H1 (cell line): ENCODE measurements around the gene SLC25A39. TPM values are rescaled to one million over a fixed set of nuclear protein-coding genes. Genes with fewer than 3 reads are reported as not detected.

Source experiments
- CTCF ChIA-PET: fragments of 300-600 bp; sonication (Branson Sonifier 250); formaldehyde crosslinking; loops from one replicate; lab custom pipeline; 2021; ENCODE audit not compliant: partially characterized antibody; lab: Charles Lee
- POLR2A ChIA-PET: fragments of 300-600 bp; sonication (Branson Sonifier 250); formaldehyde crosslinking; loops from one replicate; lab custom pipeline; 2021; ENCODE audit warnings: inconsistent platforms; ENCODE audit not compliant: partially characterized antibody; lab: Charles Lee
- DNase-seq, 2 experiments: peaks; one replicate each; pipeline versions ENCODE4 v3.0.0 to v3.0.0-alpha.2; 2010 to 2022; ENCODE audit warnings: low spot score in 2 of 2, low read depth in 1 of 2, mixed read lengths in 1 of 2
- FAIRE-seq: peaks from 2 replicates; lab custom pipeline; 2011; peaks lifted over from hg19 to GRCh38; lab: Jason Lieb, UNC
- H2AFZ ChIP-seq: 2 replicates; pipeline ENCODE4 v1.8.1; 2012; ENCODE audit warnings: low read length, inconsistent platforms
- H2AK5ac ChIP-seq: 2 replicates; pipeline ENCODE4 v1.6.1; 2013; ENCODE audit warnings: low read depth, low read length
- H2BK120ac ChIP-seq: replicated peaks from 2 replicates; pipeline ENCODE3; 2013; ENCODE audit warnings: low read depth, low read length, inconsistent platforms
- H2BK12ac ChIP-seq: 2 replicates; pipeline ENCODE4 v1.6.1; 2013; ENCODE audit warnings: low read depth, low read length
- H2BK15ac ChIP-seq: 2 replicates; pipeline ENCODE4 v1.6.1; 2013; ENCODE audit warnings: low read length
- H2BK20ac ChIP-seq: 2 replicates; pipeline ENCODE4 v1.6.1; 2013; ENCODE audit warnings: low read length
- H2BK5ac ChIP-seq: 2 replicates; pipeline ENCODE4 v1.6.1; 2013; ENCODE audit warnings: low read depth, low read length
- H3K14ac ChIP-seq: 2 replicates; pipeline ENCODE4 v1.6.1; 2013; ENCODE audit warnings: inconsistent platforms; ENCODE audit not compliant: insufficient read length
- H3K18ac ChIP-seq: 2 replicates; pipeline ENCODE4 v1.6.1; 2013; ENCODE audit warnings: low read length; ENCODE audit errors: extremely low read depth
- H3K23ac ChIP-seq: 2 replicates; pipeline ENCODE4 v1.6.1; 2013; ENCODE audit warnings: inconsistent platforms; ENCODE audit not compliant: insufficient read length
- H3K23me2 ChIP-seq: 2 replicates; pipeline ENCODE4 v1.6.1; 2013; ENCODE audit warnings: low read depth, low read length
- H3K27ac ChIP-seq: 2 replicates; pipeline ENCODE4 v1.6.1; 2011; ENCODE audit warnings: low read depth, low read length, inconsistent platforms
- H3K27me3 ChIP-seq, 4 experiments: replicated peaks in 1 of 4; 1 replicate in 1 of 4; 2 replicates in 3 of 4; pipeline versions ENCODE4 v1.6.1 to v1.8.1; 2011 to 2013; ENCODE audit warnings: low read length in 3 of 4, mild to moderate bottlenecking in 3 of 4, inconsistent platforms in 2 of 4, mixed read lengths in 2 of 4, moderate library complexity in 1 of 4; ENCODE audit not compliant: control insufficient read depth in 3 of 4, insufficient read depth in 3 of 4; ENCODE audit errors: extremely low read depth in 1 of 4
- H3K36me3 ChIP-seq, 4 experiments: 2 replicates each; pipeline versions ENCODE4 v1.6.1 to v1.8.1; 2011 to 2013; ENCODE audit warnings: mild to moderate bottlenecking in 4 of 4, low read length in 3 of 4, moderate library complexity in 2 of 4, control low read depth in 1 of 4, inconsistent platforms in 1 of 4; ENCODE audit not compliant: insufficient read depth in 4 of 4, control insufficient read depth in 2 of 4
- H3K4ac ChIP-seq: replicated peaks from 2 replicates; pipeline ENCODE3; 2013; ENCODE audit warnings: low read length, low read depth, mixed read lengths, inconsistent platforms; ENCODE audit not compliant: insufficient read length
- H3K4me1 ChIP-seq, 4 experiments: replicated peaks in 1 of 4; 1 replicate in 1 of 4; 2 replicates in 3 of 4; pipeline versions ENCODE4 v1.6.1 to v1.8.1; 2011 to 2013; ENCODE audit warnings: low read length in 3 of 4, inconsistent platforms in 2 of 4, mixed read lengths in 1 of 4; ENCODE audit not compliant: insufficient read depth in 4 of 4, control insufficient read depth in 3 of 4
- H3K4me2 ChIP-seq, 2 experiments: 2 replicates each; pipeline versions ENCODE4 v1.6.1 to v1.8.1; 2011 to 2013; ENCODE audit warnings: low read depth in 2 of 2, low read length in 2 of 2, control low read depth in 1 of 2, inconsistent platforms in 1 of 2, mild to moderate bottlenecking in 1 of 2; ENCODE audit not compliant: insufficient read depth in 1 of 2
- H3K4me3 ChIP-seq, 4 experiments: fragments of 200-600, 300-600 bp in 1 of 4; sonication (generic), shearing (Covaris generic), sonication (Bioruptor Twin) in 1 of 4; 2 replicates each; pipeline versions ENCODE4 v1.5.1 to v1.8.1; 2011 to 2016; ENCODE audit warnings: low read length in 4 of 4, low read depth in 3 of 4, control low read depth in 2 of 4, inconsistent platforms in 2 of 4, mild to moderate bottlenecking in 2 of 4, mixed read lengths in 1 of 4, moderate library complexity in 1 of 4; ENCODE audit not compliant: insufficient read depth in 2 of 4; ENCODE audit errors: extremely low read depth in 1 of 4
- H3K56ac ChIP-seq: replicated peaks from 2 replicates; pipeline ENCODE3; 2013; ENCODE audit warnings: low read depth, mild to moderate bottlenecking, mixed read lengths, low read length, inconsistent platforms; ENCODE audit not compliant: insufficient read length
- H3K79me1 ChIP-seq: 2 replicates; pipeline ENCODE4 v1.6.1; 2013; ENCODE audit warnings: low read depth, low read length, control low read depth
- H3K79me2 ChIP-seq, 2 experiments: 2 replicates each; pipeline versions ENCODE4 v1.6.1 to v1.8.1; 2012 to 2013; ENCODE audit warnings: low read length in 2 of 2, mild to moderate bottlenecking in 2 of 2, inconsistent platforms in 1 of 2; ENCODE audit not compliant: insufficient read depth in 2 of 2, control insufficient read depth in 1 of 2
- H3K9ac ChIP-seq, 4 experiments: replicated peaks in 1 of 4; 1 replicate in 1 of 4; 2 replicates in 3 of 4; pipeline versions ENCODE4 v1.6.1 to v1.8.1; 2011 to 2013; ENCODE audit warnings: low read depth in 3 of 4, low read length in 3 of 4, control low read depth in 2 of 4, mild to moderate bottlenecking in 2 of 4, moderate library complexity in 2 of 4, inconsistent platforms in 1 of 4; ENCODE audit errors: extremely low read depth in 1 of 4
- H3K9me3 ChIP-seq, 2 experiments: 2 replicates each; pipeline versions ENCODE4 v1.6.1 to v1.8.1; 2012 to 2013; ENCODE audit warnings: mild to moderate bottlenecking in 2 of 2, moderate library complexity in 2 of 2, control low read depth in 1 of 2, inconsistent platforms in 1 of 2, low read depth in 1 of 2, low read length in 1 of 2, mixed read lengths in 1 of 2; ENCODE audit not compliant: insufficient read depth in 2 of 2
- H4K20me1 ChIP-seq, 2 experiments: replicated peaks in 1 of 2; 2 replicates each; pipeline versions ENCODE3 to v1.8.1; 2011 to 2013; ENCODE audit warnings: inconsistent platforms in 2 of 2, low read length in 2 of 2, mild to moderate bottlenecking in 1 of 2; ENCODE audit not compliant: insufficient read depth in 2 of 2, control insufficient read depth in 1 of 2
- H4K5ac ChIP-seq: 2 replicates; pipeline ENCODE4 v1.6.1; 2013; ENCODE audit warnings: low read length, low read depth, mixed read lengths, inconsistent platforms; ENCODE audit not compliant: insufficient read length
- H4K8ac ChIP-seq: 2 replicates; pipeline ENCODE4 v1.8.0; 2013; ENCODE audit warnings: mild to moderate bottlenecking, moderate library complexity, low read length, inconsistent platforms; ENCODE audit not compliant: insufficient read depth; ENCODE audit errors: extremely low read depth
- H4K91ac ChIP-seq: replicated peaks from 2 replicates; pipeline ENCODE3; 2013; ENCODE audit warnings: low read length, mixed read lengths, inconsistent platforms; ENCODE audit not compliant: insufficient read length
- BRCA1 ChIP-seq: IDR thresholded peaks from 2 replicates; pipeline ENCODE4 v1.6.1; 2012; ENCODE audit warnings: low read depth, low read length, improper control_type of control experiment
- RNF2 ChIP-seq: fragments of 200-900, 300-1000 bp; sonication (generic); IDR thresholded peaks from 2 replicates; pipeline ENCODE4 v1.7.1; 2016; ENCODE audit warnings: borderline replicate concordance, low read depth, mild to moderate bottlenecking, antibody characterized with exemption, low read length; ENCODE audit not compliant: poor library complexity, severe bottlenecking; ENCODE audit errors: missing control alignments
- WGBS, 2 experiments: shearing (Covaris generic) in 1 of 2; methylation state at CpG; one replicate each; pipeline versions ENCODE4 v1.1.6 to v1.1.7; 2013 to 2015; ENCODE audit warnings: low lambda C conversion rate in 2 of 2, mixed read lengths in 2 of 2, inconsistent platforms in 1 of 2, low coverage in 1 of 2, missing lambda C conversion rate in 1 of 2; ENCODE audit not compliant: insufficient replicate concordance in 2 of 2, insufficient coverage in 1 of 2, insufficient read length in 1 of 2; ENCODE audit errors: extremely low coverage in 1 of 2, missing lambda C conversion rate in 1 of 2; 5-methylcytosine and 5-hydroxymethylcytosine counted together
- polyA plus RNA-seq, 7 experiments: library from polyadenylated mRNA; depleted of rRNA in 3 of 7; stranded (reverse) in 5 of 7; unstranded in 2 of 7; fragments of >200 nt in 5 of 7; fragments of 200-250 nt in 2 of 7; gene quantifications; 1 replicate in 5 of 7; 2 replicates in 1 of 7; 4 replicates in 1 of 7; pipeline versions ENCODE4 v1.2.1 to v1.2.3, GENCODE V29; 2011 to 2013; ENCODE audit warnings: missing spikeins in 2 of 7, mixed read lengths in 2 of 7
- total RNA-seq: library from RNA; stranded (reverse); fragmentation: NEBNext Ultra II Directional; extraction: Animal tissue kit (Norgen Biotek cat#: 25700); gene quantifications from 2 replicates; pipeline ENCODE4 v1.2.1, GENCODE V29; 2021

Gene SLC25A39
- total and polyA plus RNA-seq, 2 of the 8 experiments (the other 6 are each of a cell fraction or from before 2014, with no cell fraction given), result 200 to 291 TPM

DNA sequence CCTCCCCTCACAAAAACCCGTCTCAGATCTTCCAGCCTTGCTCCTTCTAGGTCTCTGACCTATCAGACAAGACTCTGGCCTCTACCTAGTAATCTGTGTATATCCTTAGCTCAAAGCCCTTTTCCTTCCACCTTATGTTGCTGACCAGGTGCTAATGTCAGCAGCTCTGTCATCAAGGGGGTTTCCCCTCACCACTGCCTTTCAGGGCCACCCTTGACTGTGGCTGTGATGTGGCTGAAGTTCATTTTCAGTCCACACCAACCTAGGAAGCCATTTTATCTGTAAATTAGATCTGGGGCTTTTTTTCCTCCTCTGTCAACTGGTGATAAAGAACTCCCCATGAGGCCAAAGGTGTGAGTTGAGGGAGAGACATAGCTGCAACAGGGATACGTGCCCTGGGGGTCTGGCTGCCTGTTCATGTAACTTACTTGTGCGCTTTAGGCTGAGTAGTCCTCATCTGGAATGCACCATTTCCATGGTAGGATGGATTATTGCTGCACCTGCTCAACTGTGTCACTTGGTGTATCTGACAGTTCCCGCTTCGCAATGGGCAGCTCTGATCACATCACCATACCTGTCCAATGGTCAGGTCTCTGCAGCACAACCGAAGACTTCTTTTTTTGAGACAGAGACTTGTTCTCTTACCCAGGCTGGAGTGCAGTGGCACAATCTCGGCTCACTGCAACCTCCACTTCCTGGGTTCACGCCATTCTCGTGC lies 31.0 kb downstream of the SLC25A39 start:
- Histone ChIP-seq H3K4me2 (no peak overlapping the region), H3K56ac (no peak overlapping the region), H3K27me3 (no peaks in the 10 kb centered on the region), H3K4me3 (no peak overlapping the region), H3K9ac (no peak overlapping the region), H2BK15ac (no peak overlapping the region), H2BK20ac (no peak overlapping the region), H3K79me2 (no peaks in the 10 kb centered on the region), H4K20me1 (no peaks in the 10 kb centered on the region), H2BK120ac (no peak overlapping the region), H3K4me1 (no peaks in the 10 kb centered on the region), H2BK5ac (no peak overlapping the region), H3K36me3 (no peaks in the 10 kb centered on the region), H3K79me1 (no peaks in the 10 kb centered on the region), H3K14ac (no peak overlapping the region), H3K23me2 (no peaks in the 10 kb centered on the region), H3K27ac (no peak overlapping the region), H2AK5ac (no peak overlapping the region), H3K9me3 (no peaks in the 10 kb centered on the region), H2AFZ (no peak overlapping the region), H3K18ac (no peak overlapping the region), H2BK12ac (no peak overlapping the region), H4K5ac (no peak overlapping the region), H3K4ac (no peak overlapping the region), H4K91ac (no peak overlapping the region), H4K8ac (no peak overlapping the region), H3K23ac (no peak overlapping the region)
- 89% methylated on average over 9 of the region's 9 CpGs; no CpG with 5 or more reads in 1 of the 2 experiments for WGBS, 2 experiments
- no peak for DNase-seq
- no peak for FAIRE-seq
- ChIA-PET POLR2A (interaction anchor here (1.1 to 1.6 kb wide), 3 partner anchors 11 to 29 kb away, joined by 3 to 5 read pairs (median 3); no protein-coding TSS in a partner anchor), CTCF (interaction anchor here (0.6 to 2.4 kb wide), 6 partner anchors 9 to 1807 kb away, joined by 3 to 9 read pairs (median 3); no protein-coding TSS in a partner anchor)
- TF ChIP-seq RNF2 (no peak), BRCA1 (no peak)
